Measurements from ENCODE around the gene VIPR2.

VIPR2 gene

GRCh38 chr7:159022238-159022993, 122.3 kb downstream of the VIPR2 start:
- FAIRE-seq: no peak

- no peak for FAIRE-seq
Measured at GRCh38 chr7:159020987-159021386, 123.7 kb downstream of the VIPR2 start.

DNA sequence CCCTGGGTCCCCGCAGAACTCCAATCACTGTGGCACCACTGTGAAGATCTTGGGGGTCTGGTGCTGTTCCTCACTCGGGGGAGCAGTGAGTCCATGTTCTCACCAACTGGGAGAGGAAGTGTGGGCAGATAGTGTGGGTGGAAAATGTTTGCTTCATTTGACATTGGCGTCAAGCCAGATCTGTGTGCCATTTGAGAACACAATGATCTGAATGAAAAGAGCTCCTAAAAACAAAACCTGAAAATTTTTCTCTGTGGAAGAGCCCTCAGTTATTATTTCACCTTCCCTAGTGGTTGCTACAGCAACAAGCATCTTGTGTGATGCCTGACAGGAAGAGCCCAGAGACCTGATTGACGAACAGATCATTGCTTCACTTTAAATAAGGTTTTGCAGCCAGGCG, 125.6 kb downstream of the VIPR2 start:
- FAIRE-seq: no peak

- FAIRE-seq: no peak
Measured at GRCh38 chr7:159017741-159018140, 126.9 kb downstream of the VIPR2 start.

GRCh38 chr7:159017210-159017609, 127.5 kb downstream of the VIPR2 start:
- no peak for FAIRE-seq

DNA sequence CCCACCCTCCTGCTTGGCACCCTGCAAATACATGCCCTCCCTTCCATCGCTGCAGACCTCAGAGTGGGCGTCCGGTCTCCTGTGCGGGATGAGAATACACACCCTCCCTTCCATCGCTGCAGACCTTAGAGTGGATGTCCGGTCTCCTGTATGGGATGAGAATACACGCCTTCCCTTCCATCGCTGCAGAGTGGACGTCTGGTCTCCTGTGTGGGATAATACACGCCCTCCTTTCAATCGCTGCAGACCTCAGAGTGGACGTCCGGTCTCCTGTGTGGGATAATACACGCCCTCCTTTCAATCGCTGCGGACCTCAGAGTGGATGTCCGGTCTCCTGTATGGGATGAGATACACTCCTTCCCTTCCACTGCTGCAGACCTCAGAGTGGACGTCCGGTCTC, 128.1 kb downstream of the VIPR2 start:
- FAIRE-seq: no peak

GRCh38 chr7:159015454-159016410, 128.9 kb downstream of the VIPR2 start:
- no peak for FAIRE-seq

DNA sequence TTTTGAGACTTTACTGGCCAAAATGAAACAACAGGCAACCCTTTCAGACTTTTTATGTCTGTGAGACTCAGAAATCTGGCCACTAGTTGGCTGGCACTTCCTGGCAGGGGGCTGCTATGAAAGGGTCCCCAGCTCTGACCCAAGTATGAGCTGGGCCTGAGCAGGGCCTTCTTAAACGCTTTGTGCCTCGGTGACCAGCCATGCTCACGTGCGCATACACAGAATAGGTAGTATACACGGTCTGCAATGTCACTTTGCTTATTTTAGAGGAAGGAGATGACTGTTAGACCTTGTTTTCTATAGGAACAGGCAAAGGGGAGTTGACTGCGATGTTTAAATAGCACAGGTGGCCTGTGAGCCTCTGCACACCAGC, 129.6 kb downstream of the VIPR2 start:
- FAIRE-seq: no peak

DNA sequence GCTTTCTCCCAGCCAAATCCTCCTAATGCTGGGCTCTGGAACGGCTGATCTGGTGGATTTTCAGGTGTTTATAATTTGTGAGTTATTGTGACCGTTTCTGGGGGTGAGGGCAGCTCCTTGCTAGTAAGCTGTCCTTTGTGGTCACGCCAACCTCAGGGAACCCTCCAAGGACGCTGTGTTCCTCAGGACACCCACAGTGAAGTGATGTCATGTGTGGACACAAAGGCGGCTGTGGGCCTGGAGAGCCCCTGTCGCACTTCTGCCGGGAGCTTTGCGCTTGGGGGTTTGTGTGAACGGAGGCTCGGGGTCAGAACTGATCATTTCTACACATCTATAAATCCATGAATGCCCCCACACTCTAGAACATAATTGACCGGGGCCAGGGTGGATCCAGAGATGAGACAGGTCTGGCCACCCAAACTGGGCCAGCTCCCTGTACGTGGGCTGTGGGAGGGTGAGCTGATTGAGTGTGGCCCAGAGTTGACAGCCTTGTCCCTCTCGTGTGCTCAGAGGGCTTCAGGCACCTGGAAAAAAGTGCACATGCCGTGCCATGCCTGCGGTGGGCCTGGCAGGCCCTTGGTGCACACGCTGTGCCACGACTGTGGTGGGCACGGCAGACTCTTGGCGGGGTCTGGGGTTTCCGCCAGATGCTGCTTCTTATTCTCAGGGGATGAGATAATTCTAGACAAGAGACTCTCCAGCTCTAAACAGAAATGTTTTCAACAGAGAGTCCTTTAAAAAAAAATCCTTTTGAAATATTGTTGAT, 130.2 kb downstream of the VIPR2 start:
- FAIRE-seq: no peak

- no peak for FAIRE-seq
Measured at GRCh38 chr7:159013825-159014289, 130.8 kb downstream of the VIPR2 start.

DNA sequence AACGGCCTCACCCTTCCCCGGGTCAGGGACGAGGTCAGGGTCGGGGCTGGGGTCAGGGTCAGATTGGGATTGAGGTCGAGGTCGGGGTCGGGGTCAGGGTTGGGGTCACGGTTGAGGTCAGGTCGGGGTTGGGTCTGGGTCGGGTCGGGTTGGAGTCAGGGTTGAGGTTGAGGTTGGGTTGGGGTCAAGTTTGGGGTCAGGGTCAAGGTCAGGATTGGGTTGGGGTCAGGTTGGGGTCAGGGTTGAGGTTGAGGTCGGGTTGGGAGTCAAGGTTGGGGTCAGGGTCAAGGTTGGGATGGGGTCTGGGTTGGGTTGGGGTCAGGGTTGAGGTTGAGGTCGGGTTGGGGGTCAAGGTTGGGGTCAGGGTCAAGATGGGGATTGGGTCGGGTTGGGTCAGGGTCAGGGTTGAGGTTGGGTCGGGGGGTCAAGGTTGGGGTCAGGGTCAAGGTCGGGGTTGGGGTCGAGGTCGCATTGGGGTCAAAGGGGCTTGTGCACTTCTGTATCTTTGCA, 131.4 kb downstream of the VIPR2 start:
- no peak for FAIRE-seq

DNA sequence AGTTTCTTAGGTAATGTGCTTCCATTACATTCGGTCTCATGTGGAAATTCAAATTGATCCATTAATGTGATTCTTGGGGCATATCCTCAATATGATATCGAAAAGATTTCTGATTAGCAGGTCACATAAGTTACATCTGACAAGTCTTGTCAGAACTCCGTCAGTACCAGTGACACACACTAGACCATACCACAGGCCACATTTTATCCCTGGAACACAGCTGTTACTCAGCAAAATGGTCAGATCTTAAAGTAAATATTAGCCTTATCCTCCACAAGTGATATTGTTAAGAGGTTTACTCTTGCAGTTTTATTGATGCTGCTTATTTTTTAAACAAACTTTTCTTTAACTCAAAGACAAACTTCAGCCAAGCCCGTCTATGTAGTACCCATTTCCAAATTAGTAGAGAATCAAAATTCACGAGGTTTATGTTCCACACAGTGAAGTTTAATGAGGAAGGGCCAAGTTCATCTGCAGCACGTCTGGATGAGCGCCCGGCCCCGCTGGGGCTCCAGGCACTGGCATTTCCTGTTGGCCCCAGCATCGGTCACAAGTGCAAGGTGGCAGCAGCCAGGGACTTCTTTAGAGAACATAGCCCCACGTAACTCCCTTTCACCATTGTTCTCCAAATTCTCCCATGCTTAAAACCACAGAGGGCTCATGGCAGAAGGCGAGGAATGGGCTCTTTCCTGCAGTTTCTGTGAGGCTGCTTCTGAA, 132.2 kb downstream of the VIPR2 start:
- FAIRE-seq: no peak

DNA sequence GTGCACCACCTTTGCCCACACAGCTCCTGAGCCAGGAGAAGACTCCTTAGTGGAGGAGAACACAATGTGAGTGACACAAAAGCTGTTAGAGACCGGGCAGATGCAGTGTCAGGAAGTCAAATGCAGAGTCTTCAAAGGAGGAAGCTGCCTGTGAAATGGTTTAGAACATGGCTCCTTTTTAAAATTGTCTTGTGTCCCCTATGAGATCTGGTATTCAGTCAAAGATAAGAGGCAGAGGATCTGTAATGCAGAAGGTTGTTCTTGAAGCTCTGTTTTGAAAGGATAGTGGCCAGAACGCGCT, 133.0 kb downstream of the VIPR2 start:
- no peak for FAIRE-seq

DNA sequence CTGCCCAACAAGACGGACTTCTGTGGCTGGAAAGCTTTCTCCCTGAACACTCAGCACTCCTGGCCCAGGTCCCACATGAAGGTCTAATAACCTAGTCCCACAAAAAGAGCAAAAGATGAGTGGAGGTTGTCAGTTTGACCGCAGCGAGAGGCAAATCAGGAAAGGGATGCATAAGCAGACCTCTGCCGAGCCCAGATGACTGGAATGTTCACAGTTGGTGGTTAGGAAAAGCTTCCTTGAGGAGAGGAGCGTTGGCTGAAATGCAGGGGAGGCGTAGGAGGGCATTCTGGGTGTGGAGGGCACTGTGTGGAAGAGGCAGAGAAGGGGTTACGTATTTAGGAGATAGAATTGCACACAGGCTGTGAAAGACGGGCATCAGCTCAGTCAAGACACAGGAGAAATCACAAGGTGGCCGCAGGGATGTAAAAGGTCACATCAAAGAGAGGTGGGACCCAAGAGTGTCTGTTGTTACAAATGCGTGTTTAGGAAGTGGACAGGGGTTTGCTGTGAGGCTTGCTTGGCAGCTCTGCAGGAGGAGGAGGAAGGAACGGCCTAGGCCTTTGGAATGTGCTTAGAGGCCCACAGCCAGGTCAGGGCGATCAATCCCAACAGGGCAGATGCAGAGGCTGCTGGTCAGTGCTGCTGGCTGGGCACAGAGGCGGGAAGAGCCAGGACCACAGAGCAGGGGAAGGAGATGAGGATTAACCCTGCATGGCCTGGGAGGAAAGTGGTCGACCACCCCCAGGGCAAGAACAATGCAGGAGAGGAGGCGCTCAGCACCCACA, 133.5 kb downstream of the VIPR2 start:
- FAIRE-seq: no peak

- no peak for FAIRE-seq
Measured at GRCh38 chr7:159010411-159010810, 134.3 kb downstream of the VIPR2 start.

DNA sequence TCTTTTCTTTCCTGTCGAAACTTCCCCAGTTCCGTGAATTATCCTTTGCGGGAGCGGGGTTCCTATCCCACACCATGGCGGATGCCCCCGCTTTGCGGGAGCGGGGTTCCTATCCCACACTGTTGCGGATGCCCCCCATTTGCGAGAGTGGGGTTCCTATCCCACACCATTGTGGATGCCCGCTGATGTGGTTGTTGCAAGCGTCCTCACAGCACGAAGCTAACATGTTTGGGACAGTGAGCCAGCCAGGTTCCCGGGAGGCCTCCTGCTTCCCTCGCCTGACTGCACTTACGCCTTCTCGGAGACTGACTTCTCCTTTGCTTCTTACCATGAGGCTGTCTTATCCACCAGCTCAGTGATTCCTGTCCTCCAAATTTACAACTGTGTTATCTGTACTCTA, 134.7 kb downstream of the VIPR2 start:
- no peak for FAIRE-seq

GRCh38 chr7:159008417-159008816, 136.2 kb downstream of the VIPR2 start:
- FAIRE-seq: no peak

- no peak for FAIRE-seq
Measured at GRCh38 chr7:159007996-159008389, 136.7 kb downstream of the VIPR2 start.

- FAIRE-seq: no peak
Measured at GRCh38 chr7:159007364-159007995, 137.2 kb downstream of the VIPR2 start.

GRCh38 chr7:159006610-159007130, 138.0 kb downstream of the VIPR2 start:
- no peak for FAIRE-seq

Data from endometrium (tissue), 2 donors.